DMS79 treated with DMSO at 0.1 percent for 48 hours (cell line): ENCODE measurements around the gene PGLYRP2.

Source experiments
- DNase-seq: peaks from one replicate; lab custom pipeline; 2025; lab: John Stamatoyannopoulos, UW

The PGLYRP2 gene

DNA sequence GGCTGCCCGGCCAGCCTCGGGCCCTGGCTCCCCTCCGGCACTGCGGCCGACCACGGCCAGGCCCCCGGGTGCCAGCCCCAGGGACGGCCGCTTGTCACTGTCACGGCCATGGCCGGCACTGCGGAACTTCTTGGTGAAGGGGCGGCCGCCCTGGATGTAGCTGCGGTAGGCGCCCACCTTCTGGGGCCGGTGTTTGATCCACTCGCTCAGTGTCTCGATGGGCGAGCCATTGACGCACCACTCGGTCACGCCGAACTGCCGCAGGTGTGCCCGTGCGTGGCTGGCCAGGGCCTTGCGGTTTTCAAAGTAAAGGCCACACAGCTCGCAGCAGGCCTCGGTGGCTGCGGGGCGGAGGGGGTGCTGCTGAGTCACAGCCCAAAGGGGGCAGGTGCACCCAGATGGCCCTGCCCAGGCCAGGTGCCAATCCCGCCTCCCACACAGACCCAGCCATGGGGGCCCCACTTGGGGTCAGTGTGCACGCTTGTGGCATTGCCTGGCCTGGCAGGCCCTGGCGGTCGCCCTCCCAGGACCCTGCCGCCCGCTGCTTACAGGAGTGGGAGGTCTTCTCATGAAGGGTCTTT, 54.5 kb downstream of the PGLYRP2 start:
- DNase-seq: no peak

- DNase-seq: no peak
These were observed 55.2 kb downstream of the PGLYRP2 start for GRCh38 chr19:15424121-15424520.

- DNase-seq: no peak
These were observed 56.2 kb downstream of the PGLYRP2 start for GRCh38 chr19:15423130-15423529.

DNA sequence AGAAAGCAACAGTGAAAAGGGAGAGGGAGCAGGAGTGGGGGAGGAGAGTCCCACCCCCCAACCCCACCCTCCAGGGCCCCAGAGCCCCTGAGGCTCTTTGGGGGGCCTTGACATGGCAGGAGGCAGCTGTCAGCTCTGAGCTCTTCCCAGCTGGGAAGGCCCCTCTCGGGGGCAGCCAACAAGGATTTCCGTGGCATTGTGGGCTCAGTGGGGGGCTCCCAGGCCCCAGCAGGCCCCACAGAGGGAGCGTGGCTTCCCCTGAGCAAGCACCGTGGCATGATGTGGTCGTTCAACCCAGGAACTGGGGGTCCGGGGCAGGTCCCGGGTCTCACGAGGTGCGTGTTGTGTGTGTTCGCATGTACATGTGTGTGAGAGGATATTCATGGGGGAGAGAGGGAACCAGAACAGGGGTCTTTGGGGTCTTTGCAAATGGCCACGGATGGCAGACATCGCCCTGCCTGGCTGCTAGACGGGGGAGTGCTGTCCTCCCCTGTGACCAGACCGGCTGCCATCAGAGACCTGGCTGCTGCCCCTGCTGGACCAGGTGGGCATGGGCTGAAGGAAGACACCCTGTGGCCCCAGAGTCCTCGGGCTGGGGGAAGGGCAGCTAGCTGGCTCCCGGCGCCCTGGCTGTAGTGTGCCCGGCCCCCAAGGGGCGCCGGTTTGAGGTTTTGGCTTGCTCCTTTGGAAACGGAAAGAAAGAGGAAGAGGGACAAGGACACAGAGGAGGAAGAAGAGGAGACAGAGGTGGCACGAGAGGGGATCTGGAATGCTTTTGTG, 56.8 kb downstream of the PGLYRP2 start:
- no peak for DNase-seq

GRCh38 chr19:15421721-15422260, 57.5 kb downstream of the PGLYRP2 start:
- DNase-seq: peak; percentile 75

GRCh38 chr19:15421136-15421695, 58.1 kb downstream of the PGLYRP2 start:
- DNase-seq: no peak

GRCh38 chr19:15419413-15420025, 59.8 kb downstream of the PGLYRP2 start:
- DNase-seq: no peak
